HG02610 (cell line): ENCODE measurements around the gene NGEF.
"Not testable (repeated sequence)": the region's sequence is repeated elsewhere in the genome, so short reads cannot be mapped to it uniquely, and the experiment has no call there.

ENCODE experiments used
- ATAC-seq: cut with Tn5 transposase; IDR thresholded peaks from one replicate; pipeline ENCODE4 v1.9.1; 2021; ENCODE audit warnings: mild to moderate bottlenecking, moderate library complexity; ENCODE audit not compliant: unreplicated experiment

The NGEF gene

DNA sequence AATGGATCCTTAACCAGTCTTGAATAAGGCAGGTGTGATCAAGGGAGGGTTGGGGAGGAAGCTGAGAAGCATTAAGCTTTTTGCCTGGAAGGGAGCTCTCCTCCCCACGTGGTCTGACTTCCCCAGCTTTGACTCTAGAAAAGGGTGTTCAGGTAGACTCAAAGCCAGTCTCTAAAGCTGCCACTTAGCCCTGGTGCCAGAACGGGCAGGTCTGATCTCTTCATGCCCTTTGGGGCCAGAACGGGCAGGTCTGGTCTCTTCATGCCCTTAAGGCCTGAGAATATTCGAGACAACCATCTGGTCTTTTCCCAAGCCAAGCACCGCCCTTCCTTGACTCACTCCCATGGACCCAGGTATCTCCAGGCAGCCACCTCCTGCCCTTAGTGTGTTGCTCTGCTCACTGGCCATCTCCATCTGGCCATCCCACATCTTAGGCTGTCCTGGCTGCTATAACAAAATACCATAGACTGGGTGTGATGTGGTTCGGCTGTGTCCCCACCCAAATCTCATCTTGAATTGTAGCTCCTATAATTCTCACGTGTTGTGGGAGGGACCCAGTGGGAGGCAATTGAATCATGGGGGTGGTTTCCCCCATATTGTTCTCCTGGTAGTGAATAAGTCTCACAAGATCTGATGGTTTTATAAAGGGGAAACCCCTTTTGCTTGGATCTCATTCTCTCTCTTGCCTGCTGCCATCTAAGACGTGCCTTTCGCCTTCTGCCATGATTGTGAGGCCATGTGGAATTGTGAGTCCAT lies 83.6 kb downstream of the NGEF start:
- no peak for ATAC-seq

DNA sequence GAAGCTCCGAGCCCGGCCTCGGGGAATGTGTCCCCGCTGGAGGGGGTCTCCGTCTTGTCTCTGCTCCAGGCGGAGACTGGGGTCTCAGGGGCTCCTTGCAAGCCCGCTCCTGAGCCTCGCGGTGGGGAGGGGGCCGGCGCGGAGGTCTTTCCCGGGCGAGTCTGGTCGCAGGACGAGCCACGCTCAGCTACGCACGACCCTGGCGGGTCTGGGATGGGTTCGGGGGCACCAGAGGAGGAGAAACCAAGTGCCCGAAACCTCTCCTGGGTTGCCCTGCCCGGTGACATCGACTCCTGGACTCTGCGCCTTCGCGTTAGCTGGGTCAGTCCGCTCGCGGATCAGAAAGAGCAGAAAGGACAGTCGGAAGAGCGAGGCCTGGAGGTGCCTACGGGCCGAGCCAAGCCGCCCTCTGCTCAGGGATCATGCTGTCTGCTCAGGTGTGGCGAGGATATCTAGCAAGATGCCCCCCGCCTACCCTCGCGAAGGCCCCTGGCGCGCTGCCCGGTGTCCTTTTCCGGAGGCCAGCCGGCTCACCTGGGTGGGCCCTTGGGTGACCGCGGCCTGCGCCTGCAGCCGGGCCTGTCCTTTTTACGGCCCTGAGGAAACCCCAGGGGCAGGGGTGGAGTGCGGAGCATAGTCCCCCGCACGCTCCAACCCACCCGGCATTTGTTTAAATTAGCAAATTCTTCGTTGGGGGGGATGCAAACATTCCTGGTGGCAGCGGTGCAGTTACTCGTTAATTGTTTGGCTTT lies 84.3 kb downstream of the NGEF start:
- no peak for ATAC-seq

DNA sequence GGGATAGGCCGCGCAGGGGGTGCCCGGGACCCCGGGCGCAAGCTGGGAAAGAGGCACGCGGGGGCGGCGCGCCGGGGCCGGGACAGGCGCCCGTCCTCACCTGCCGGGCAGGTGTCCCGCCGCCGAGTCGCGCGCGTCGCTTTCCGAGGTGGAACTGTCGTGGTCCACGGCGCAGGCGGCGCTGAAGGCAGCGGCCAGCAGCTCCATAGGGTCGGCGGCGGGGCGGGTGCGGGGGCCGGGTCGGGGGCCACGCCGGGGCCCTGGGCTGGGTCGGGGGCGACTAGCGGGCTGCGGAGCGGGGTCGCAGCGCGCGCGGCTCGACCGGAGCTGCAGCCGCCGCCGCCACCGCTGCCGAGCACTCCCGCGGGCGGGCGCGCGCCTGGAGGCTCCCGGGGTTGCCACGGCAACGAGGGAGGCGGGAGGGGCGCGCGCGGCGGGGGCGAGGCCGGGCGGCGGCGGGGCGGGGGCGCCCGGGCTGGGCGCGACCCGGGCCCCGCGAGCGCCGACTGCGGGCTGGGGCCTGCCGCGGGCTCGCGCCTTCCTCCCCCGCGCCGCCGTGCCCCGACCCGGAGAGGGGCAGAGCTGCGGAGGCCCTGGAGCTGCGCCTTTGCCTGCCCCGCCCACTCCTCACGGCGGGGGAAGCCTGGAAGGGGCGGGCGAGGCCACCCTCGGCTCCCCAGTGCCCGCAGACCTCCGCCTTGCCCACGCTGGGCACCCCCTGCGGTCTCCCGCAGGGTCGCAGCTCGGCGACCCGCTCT lies 85.1 kb downstream of the NGEF start:
- ATAC-seq: no peak

DNA sequence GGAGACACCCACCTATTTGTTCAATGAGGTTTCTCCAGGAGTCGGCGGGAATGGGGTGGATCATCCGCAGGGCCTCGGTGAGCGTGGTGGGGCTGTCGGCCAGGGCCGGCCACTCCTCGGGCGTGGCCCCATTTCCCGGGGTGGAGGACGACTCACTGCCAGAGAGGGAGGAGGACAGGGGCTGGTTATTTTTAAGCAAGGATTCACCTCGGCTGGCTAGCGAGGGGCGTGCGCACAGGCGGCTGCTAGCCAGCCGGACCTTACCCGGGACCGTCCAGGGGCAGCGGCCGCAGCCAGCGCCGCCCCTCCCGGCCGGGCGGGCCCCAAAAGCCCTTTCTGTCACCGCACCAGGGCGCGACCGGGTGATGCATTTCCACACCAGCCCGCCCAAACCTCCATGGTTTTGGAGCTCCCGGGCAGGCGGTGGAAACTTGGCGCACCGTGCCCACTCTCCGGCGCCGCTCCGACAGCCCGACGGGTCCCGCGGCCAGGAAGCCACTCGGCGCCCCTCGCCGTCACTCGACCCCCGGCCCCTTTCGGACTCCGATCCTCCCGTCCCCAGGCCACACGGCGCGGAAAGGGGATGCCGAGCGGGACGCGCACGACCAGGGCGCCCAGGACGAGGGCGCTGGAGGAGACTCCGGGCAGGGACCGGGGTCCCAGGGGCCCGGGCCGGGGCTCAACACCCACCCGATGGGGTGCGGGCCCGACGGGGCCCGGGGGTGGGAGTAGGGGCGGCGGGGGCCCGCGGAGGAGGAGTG lies 85.8 kb downstream of the NGEF start:
- ATAC-seq: no peak

DNA sequence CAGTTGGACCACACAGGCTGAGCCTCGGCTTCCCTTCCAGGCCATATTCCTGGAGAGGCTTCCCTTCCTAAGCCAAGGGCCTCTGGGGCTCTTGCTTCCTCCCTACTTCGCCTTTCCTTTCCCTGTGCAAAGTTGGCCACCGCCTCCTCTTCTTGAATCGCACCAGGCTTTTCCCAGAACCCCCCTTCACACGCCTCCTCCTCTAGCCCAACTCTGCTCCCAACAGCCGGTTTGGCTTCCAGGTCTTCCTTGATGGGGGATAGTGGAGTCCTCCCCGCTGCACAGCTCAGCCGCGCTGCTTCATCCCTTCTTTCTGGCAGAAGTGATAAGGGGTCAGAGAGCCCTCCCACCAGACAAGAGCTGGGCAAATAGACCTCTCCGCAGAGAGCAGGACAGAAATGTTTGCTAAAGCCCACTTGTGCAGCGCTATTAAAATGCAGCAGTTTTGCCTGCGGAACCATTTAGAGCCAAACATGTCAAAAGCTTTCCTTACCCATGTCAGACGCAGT lies 86.6 kb downstream of the NGEF start:
- no peak for ATAC-seq

DNA sequence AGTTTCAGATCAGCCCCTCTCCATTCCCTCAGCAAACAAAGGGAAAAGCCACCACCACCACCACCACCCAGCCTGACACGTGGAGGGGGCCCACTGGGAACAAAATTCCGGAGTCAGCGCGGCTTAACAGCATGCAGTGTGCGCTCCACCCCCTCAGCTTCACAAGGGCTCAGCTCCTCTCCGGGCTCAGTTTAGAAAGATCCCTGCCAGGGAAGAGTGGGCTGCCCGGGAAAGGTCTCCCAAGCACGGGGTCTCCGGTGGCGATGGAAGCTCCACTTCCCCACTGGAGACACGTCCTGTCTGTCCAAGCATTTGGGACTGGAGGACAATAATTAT lies 87.3 kb downstream of the NGEF start:
- no peak for ATAC-seq

DNA sequence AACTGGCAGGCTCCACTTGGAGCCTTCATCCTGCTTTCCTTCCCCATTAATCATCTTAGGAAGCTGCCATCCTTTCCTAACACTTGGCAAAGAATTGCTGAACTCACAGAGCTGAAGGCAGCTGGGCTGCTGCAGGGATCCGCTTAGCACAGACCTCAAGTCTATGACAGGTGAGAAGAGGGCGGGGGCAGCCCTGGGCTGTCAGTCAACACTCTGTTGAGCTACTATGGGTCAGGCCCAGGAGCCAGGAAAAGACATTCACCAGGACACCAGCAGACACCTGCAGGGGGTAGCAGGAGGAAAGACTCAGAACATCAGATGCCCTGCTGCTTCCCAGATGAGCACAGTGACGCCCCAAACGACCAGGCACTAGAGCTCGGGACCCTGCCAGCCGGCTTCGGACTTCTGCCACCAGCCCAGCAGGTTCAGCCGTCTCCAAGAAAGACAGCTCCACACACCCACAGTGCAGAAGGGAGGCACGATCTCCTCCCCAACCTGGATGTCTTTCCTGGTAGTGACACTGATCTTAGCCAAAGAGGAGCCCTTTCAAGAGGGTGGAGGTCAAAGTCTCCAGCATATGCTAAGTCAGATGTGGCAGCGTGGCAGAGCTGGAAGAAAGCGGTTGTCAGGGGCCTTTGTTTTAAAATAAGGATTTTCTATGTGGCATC lies 87.8 kb downstream of the NGEF start:
- ATAC-seq: no peak

DNA sequence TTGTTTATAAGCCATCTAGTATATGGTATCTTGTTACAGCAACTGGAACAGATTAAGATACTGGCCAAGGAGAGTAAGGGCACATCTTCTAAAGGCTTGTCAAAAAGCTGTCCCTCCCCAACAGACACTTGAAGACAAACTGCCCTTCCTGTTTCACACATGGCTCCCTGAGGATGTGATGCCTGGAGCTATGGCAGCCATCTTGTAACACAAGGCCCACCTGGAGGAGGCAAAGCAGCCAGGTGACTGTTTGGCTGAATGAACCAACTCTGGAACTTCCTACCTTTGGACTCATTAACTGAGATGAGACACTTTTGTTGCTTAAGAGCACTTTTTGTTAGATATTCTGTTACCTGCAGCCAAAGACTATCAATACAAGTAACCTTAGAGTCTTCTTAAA lies 88.6 kb downstream of the NGEF start:
- no peak for ATAC-seq

DNA sequence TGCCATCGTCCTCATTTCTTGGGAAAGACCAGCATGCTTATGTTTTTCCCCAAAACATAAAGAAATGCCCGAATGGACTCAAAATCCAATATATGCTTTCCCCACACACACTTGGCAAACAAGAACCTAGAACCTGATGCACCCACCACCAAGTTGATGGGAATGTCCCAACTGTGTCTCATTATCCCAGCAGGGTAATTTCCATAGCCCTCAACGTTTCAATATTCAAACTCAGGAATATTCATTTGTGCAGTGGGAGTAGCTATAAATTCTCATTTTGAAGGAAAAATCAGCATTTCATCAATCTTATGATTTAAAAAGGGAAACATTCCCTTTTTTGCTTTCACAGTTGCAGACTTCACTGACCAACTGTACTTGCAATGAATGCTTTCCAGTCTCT lies 92.3 kb downstream of the NGEF start:
- no peak for ATAC-seq

DNA sequence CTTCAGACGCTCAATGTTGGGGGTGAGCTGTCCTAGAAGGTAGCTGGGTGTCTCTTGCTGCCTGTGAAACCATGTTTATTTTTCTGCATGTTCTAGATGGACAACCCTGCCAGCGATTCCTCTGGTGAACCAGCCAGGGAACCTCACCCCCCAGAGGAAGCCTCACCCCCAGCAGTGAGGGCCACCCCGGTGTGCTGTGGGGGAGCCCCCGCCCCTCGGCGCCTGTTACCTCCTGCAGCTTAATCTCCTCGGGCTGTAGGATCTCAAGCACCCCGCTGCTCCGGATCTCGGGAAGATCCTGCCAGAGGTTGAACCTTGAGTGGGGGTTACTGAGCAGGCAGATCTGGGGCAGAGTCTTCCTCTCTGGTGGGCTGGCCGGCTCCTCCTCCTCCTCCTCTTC lies 93.0 kb downstream of the NGEF start:
- no peak for ATAC-seq

DNA sequence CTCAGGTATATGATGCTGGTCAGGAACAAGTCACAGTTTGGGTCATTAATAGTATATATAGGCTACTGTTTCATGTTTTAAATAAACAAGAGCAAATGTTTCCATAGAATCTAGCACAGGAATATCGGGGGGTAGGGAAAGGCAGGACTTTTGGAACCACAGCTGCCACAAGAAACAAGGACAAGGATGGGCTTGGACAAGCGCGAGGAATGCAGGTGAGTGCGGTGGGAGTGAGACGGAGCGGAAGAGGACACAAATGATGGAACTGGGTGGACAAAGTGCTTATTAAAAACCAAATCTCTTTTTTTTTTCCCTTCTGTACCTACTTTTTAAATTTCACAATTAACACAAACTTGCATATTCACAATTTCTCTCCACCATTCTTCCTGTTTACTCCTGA lies 93.9 kb downstream of the NGEF start:
- no peak for ATAC-seq

DNA sequence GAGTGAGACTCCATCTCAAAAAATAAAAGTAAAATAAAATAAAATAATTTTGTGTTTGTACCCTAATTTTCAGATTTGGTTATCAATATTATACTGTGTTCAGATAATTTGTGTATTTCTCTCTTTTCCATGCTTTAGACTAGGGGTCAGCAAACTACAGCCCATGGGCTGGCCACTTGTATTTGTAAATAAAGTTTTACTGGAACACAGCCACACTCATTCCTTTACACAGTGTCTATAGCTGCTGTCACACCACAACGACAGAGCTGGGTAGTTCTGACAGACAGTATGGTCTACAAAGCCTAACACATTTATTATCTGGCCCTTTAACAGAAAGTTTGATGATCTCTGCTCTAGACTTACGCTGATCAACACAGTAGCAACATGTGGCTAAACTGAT lies 99.2 kb downstream of the NGEF start:
- ATAC-seq: no peak

DNA sequence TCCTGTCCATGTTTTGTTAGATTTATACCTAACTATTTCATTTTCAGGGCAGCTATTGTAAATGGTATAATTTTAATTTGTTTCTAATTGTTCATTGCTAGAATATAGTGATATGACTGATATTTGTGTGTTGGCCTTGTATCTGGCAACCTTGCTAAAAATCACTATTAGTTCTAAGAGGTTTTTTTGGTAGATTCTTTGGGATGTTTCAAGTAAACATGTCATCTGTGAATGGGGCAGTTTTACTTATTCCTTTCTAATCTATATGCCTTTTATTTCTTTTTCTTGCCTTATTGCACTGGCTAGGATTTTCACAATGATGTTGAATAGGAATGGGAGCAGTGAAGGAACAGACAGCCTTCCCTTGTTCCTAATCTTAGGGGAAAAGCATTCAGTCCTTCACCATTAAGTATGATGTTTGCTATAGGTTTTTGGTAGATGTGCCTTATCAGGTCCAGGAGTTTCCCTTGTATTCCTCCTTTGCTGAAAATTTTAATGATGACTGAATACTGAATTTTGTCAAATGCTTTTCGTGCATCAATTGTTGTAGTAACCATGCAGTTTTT lies 101.3 kb downstream of the NGEF start:
- no peak for ATAC-seq

DNA sequence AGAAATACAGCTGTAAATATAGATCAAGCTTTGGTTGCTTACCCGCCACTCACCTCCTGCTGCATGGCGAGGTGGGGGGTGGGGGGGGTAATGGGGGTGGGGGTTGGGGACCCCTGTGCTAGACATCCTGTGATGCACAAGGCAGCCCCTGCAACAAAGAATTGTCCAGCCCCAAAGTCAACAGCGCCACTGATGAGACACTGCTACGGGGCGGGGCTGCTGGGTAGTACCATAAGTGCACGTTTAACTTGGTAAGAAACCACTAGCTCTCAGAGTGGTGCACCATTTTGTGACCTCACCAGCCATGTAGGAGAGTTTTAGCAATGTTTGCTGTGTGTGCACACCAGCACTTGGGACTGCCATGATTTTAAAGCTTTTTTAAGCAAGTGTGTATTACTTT lies 102.7 kb downstream of the NGEF start:
- no peak for ATAC-seq

DNA sequence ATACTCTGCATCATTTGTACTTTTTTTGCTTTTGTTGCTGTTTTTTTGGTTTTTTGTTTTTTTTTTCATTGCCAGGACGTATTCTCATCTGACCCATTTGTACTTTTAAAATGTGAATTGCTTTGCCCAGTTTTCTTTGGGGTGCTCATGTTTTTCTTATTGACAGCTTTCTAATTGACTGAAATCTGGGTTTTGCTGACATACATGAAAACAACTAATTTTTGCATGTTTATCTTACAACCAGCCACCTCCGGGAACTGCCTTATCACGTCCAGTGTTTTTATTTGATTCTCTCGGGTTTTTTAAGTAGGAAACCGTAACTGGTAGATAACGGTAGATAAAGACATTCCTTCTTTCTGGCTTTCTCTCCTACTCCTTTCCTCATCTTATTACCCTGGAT lies 104.4 kb downstream of the NGEF start:
- no peak for ATAC-seq

DNA sequence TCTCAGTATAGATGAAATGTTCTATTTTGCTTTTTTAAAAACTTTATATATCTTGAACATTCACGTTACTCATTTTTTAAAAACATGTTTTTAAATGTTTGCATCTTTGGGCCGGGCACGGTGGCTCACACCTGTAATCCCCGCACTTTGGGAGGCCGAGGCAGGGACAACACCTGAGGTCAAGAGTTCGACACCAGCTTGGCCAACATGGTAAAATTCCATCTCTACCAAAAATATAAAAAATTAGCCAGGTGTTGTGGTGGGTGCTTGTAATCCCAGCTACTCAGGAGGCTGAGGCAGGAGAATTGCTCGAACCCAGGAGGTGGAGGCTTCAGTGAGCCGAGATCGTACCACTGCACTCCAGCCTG lies 105.4 kb downstream of the NGEF start:
- not testable (repeated sequence) for ATAC-seq

DNA sequence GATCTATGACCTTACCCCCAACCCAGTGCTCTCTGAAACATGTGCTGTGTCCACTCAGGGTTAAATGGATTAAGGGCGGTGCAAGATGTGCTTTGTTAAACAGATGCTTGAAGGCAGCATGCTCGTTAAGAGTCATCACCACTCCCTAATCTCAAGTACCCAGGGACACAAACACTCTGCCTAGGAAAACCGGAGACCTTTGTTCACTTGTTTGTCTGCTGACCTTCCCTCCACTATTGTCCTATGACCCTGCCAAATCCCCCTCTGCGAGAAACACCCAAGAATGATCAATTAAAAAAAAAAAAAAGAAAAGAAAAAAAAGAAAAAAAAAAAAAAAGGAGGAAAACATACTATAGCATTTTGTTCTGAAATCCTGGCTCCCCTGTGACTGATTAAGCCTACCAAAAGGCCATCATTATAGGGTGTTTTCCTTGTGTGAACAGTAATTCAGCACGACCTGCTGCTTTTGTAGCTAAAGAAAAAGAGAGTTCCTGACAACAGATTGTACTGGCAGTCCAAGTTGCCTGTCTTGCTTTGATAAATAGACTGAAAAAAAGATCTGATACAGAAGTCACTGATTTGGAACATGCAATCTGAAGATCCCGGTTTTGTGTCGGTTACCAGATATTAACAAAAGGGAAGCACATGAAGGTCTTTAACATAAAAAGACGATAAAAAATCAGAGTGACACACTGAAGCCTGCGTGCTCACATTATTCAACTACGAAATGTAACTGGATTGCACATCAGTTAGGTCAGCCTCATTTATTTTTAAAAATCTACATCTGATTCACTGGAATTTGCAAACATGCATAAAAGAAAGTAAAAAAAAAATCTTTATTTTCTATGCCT lies 106.0 kb downstream of the NGEF start:
- ATAC-seq: not testable (repeated sequence)

DNA sequence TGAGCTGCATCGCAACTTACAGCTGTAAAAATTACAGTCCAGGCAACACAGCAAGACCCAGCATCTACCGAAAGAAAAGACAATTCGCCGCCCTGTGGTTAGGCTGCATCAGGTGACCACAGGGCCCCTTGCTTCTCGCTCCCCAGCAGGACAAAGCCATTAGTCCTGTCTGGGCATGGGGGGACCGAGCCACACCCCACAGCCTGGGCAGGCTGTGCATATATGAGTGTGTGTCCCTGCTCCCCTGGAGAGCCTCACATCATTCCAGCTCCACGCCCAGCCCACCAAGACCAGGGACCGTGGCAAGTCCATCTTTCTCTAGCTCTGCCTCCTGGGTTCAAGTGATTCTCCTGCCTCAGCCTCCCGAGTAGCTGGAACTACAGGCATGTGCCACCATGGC lies 109.1 kb downstream of the NGEF start:
- no peak for ATAC-seq
